ENCODE data around the gene UCK1.

DNA sequence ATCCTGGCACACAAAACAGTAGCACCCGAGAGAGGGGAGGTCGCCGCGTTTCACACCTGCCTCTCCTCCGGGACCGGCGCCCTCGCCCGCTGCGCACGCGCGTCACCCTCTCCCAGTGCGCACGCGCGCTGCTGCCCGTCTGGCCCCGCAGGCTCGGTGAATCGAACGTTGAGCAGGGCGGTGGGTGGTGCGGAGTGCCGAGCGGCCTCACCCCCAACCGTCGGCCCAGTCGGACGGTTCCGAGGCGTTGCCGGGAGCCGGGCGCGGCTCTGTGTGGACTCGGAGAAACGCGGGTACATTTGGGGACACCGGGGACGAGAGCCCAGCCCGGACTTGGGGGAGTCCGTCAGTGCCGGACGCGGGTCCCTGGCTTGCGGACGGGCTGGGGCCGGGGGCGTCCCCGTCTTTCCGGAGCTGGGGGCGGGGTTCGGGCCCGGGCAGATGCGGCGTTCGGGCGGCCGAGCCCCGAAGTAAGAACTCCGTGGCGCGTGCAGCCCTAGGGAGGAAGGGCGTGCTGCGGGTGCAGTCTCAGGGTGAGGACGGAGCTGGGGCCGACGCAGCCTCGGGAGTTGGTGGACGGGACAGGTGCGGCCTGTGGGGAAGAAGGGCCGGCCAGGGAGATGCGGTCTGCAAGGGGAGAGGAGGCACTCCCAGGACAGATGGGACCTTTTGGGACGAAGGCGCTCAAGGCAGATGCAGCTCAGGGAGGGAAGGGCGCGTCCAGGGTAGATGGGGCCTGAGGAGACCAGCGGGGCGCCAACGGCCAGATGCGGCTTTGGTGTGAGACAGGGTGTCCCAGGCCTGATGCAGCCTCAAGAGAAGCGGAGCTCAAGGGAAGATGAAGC, 28.1 kb downstream of the UCK1 start, which contains the start of gene POMT1:
- TF ChIP-seq, protein P1, sequence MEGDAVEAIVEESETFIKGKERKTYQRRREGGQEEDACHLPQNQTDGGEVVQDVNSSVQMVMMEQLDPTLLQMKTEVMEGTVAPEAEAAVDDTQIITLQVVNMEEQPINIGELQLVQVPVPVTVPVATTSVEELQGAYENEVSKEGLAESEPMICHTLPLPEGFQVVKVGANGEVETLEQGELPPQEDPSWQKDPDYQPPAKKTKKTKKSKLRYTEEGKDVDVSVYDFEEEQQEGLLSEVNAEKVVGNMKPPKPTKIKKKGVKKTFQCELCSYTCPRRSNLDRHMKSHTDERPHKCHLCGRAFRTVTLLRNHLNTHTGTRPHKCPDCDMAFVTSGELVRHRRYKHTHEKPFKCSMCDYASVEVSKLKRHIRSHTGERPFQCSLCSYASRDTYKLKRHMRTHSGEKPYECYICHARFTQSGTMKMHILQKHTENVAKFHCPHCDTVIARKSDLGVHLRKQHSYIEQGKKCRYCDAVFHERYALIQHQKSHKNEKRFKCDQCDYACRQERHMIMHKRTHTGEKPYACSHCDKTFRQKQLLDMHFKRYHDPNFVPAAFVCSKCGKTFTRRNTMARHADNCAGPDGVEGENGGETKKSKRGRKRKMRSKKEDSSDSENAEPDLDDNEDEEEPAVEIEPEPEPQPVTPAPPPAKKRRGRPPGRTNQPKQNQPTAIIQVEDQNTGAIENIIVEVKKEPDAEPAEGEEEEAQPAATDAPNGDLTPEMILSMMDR (conservative IDR thresholded peaks at IDR 0.05 in 1 of 2, IDR thresholded peaks at IDR 0.05 in 1 of 2; ENCODE audit: extremely low read depth in 1 of 2, insufficient read depth in 1 of 2, low read depth in 1 of 2, low read length in 2 of 2) = no peak
- no peak for TF ChIP-seq EZH2 (IDR thresholded peaks at IDR 0.05; ENCODE audit: borderline replicate concordance, low read length)

Measured in mammary epithelial cell (primary cell).